ENCODE data around the gene ALG1. TPM values are rescaled to one million over a fixed set of nuclear protein-coding genes. Genes with fewer than 3 reads are reported as not detected.
"Not testable (repeated sequence)": the region's sequence is repeated elsewhere in the genome, so short reads cannot be mapped to it uniquely, and the experiment has no call there.

ALG1 gene
- total and polyA plus RNA-seq, 2 of the 13 experiments (the other 11 are each of a cell fraction or from before 2014, with no cell fraction given) = 43.3 to 75.6 TPM

- TF ChIP-seq ZNF407 (CRISPR knock-in tag; IDR thresholded peaks at IDR 0.05; ENCODE audit: not compliant biosample characterization) = peak; percentile 45
- 0 out of 2 replicates have a peak, but pooled peaks have one; percentile 39 for TF ChIP-seq NPAS2 (CRISPR knock-in tag; IDR thresholded peaks at IDR 0.05; ENCODE audit: borderline replicate concordance)
- TF ChIP-seq ZNF7 (CRISPR knock-in tag; IDR thresholded peaks at IDR 0.05) = 0 out of 2 replicates have a peak, but pooled peaks have one; percentile 11
- peak; percentile 95; the same call in 1 of the 2 replicates for TF ChIP-seq ZNF337 (CRISPR knock-in tag; IDR thresholded peaks at IDR 0.05; ENCODE audit: borderline replicate concordance, low read depth)
- TF ChIP-seq ZNF160 (CRISPR knock-in tag; IDR thresholded peaks at IDR 0.05) = peak; percentile 79; the same call in 1 of the 2 replicates
- TF ChIP-seq RXRB (CRISPR knock-in tag; IDR thresholded peaks at IDR 0.05; ENCODE audit: borderline replicate concordance) = peak; percentile 89
- peak; percentile 52; the same call in 1 of the 2 replicates for TF ChIP-seq ETV5 (CRISPR knock-in tag; IDR thresholded peaks at IDR 0.05; ENCODE audit: borderline replicate concordance)
- 0 out of 2 replicates have a peak, but pooled peaks have one; percentile 44 for TF ChIP-seq ATF6 (CRISPR knock-in tag; conservative IDR thresholded peaks at IDR 0.05)
- 0 out of 2 replicates have a peak, but pooled peaks have one; percentile 56 for TF ChIP-seq BRD4 (CRISPR knock-in tag; IDR thresholded peaks at IDR 0.05)
- TF ChIP-seq ZNF784 (CRISPR knock-in tag; IDR thresholded peaks at IDR 0.05; ENCODE audit: borderline replicate concordance) = 0 out of 2 replicates have a peak, but pooled peaks have one; percentile 44
- peak; percentile 62; the same call in 1 of the 2 replicates for TF ChIP-seq CREM (IDR thresholded peaks at IDR 0.05)
- not testable (repeated sequence) for TF ChIP-seq CREM (CRISPR knock-in tag; IDR thresholded peaks at IDR 0.05)
- peak; percentile 81 for TF ChIP-seq ZNF501 (CRISPR knock-in tag; IDR thresholded peaks at IDR 0.05)
- peak; percentile 85; the same call in 1 of the 2 replicates for TF ChIP-seq SMYD3 (CRISPR knock-in tag; IDR thresholded peaks at IDR 0.05)
- peak; percentile 38; the same call in 1 of the 2 replicates for TF ChIP-seq LBX2 (CRISPR knock-in tag; IDR thresholded peaks at IDR 0.05; ENCODE audit: borderline replicate concordance)
Measured at GRCh38 chr16:5134739-5135452, 63.3 kb downstream of the ALG1 start (continued).
